ENCODE data around the gene STAG1.
"Not testable (repeated sequence)": the region's sequence is repeated elsewhere in the genome, so short reads cannot be mapped to it uniquely, and the experiment has no call there.

- not testable (repeated sequence) for TF ChIP-seq POLR2A, EP300 (IDR thresholded peaks at IDR 0.05)
- TF ChIP-seq, protein P1, sequence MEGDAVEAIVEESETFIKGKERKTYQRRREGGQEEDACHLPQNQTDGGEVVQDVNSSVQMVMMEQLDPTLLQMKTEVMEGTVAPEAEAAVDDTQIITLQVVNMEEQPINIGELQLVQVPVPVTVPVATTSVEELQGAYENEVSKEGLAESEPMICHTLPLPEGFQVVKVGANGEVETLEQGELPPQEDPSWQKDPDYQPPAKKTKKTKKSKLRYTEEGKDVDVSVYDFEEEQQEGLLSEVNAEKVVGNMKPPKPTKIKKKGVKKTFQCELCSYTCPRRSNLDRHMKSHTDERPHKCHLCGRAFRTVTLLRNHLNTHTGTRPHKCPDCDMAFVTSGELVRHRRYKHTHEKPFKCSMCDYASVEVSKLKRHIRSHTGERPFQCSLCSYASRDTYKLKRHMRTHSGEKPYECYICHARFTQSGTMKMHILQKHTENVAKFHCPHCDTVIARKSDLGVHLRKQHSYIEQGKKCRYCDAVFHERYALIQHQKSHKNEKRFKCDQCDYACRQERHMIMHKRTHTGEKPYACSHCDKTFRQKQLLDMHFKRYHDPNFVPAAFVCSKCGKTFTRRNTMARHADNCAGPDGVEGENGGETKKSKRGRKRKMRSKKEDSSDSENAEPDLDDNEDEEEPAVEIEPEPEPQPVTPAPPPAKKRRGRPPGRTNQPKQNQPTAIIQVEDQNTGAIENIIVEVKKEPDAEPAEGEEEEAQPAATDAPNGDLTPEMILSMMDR (IDR thresholded peaks at IDR 0.05) = not testable (repeated sequence)
Measured at GRCh38 chr3:136474876-136475275, 277.3 kb downstream of the STAG1 start.
